GM12892 (cell line): ENCODE data around the gene PDE10A.

Source experiments
- POLR2A ChIP-seq: IDR thresholded peaks from 2 replicates; pipeline ENCODE4 v1.6.1; 2011; ENCODE audit warnings: low read depth, low read length, control low read depth
- POLR2AphosphoS5 ChIP-seq: IDR thresholded peaks from 2 replicates; pipeline ENCODE4 v1.6.1; 2011; ENCODE audit warnings: low read depth, low read length, control low read depth

DNA sequence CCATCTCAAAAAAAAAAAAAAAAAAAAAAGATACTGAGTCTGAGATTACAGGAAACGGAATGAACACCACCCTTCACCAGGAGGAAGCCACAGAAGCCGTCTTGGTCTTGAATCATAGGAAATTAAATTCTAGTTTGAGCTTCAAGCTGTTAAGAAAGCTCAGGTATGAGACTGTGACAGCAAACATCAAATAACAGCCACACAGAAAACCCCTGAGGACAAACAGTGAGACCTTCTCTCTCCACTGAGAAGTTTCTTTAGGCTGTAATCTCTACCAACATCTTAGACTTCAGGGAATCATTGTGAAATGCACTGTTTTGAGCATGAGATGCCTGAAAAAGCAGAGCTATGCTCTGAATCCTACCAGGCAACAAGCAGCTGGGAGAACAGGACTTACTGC lies 30.8 kb downstream of the PDE10A start:
- TF ChIP-seq POLR2A (no peak), POLR2AphosphoS5 (no peak)
